ENCODE data around the gene TRAF3IP3.

- no peak for TF ChIP-seq NFRKB (IDR thresholded peaks at IDR 0.05)
- TF ChIP-seq BHLHE40 (IDR thresholded peaks at IDR 0.05; ENCODE audit: borderline replicate concordance) = no peak
- TF ChIP-seq SUZ12 (IDR thresholded peaks at IDR 0.05) = no peak
- TF ChIP-seq FOXK2 (IDR thresholded peaks at IDR 0.05) = no peak
- TF ChIP-seq ZNF384 (IDR thresholded peaks at IDR 0.05) = no peak
These were observed 2.5 kb downstream of the TRAF3IP3 start for GRCh38 chr1:209758400-209758799.
